Keratinocyte (primary cell): ENCODE measurements around the gene HBZ. TPM values are rescaled to one million over a fixed set of nuclear protein-coding genes. Genes with fewer than 3 reads are reported as not detected.

Source experiments
- DNase-seq: peaks from one replicate; pipeline ENCODE4 v3.0.0-alpha.2; 2011; ENCODE audit warnings: low read depth, missing footprints, low spot score
- FAIRE-seq: peaks from 2 replicates; lab custom pipeline; 2011; peaks lifted over from hg19 to GRCh38; lab: Jason Lieb, UNC
- H2AFZ ChIP-seq: 2 replicates; pipeline ENCODE4 v1.6.0; 2012; ENCODE audit warnings: low read length, control low read depth, inconsistent platforms; ENCODE audit not compliant: control insufficient read depth
- H3K27ac ChIP-seq: 2 replicates; pipeline ENCODE4 v1.5.1; 2011; ENCODE audit warnings: low read length; ENCODE audit not compliant: control insufficient read depth, insufficient read depth
- H3K27me3 ChIP-seq: 3 replicates; pipeline ENCODE4 v1.6.0; 2011; ENCODE audit warnings: low read length; ENCODE audit not compliant: control insufficient read depth, insufficient read depth; ENCODE audit errors: extremely low read depth
- H3K36me3 ChIP-seq, 2 experiments: 2 replicates in 1 of 2; 3 replicates in 1 of 2; pipeline ENCODE4 v1.5.1; 2011; ENCODE audit warnings: low read length in 2 of 2, mild to moderate bottlenecking in 1 of 2; ENCODE audit not compliant: control insufficient read depth in 2 of 2, insufficient read depth in 2 of 2; ENCODE audit errors: extremely low read depth in 1 of 2
- H3K4me1 ChIP-seq: 3 replicates; pipeline ENCODE4 v1.5.1; 2011; ENCODE audit warnings: low read length; ENCODE audit not compliant: control insufficient read depth, insufficient read depth; ENCODE audit errors: extremely low read depth
- H3K4me2 ChIP-seq: 3 replicates; pipeline ENCODE4 v1.6.0; 2011; ENCODE audit warnings: low read depth, low read length; ENCODE audit not compliant: control insufficient read depth, insufficient read depth; ENCODE audit errors: extremely low read depth
- H3K4me3 ChIP-seq, 3 experiments: fragments of 200-600 bp in 1 of 3; sonication (generic) in 1 of 3; 2 replicates in 2 of 3; 3 replicates in 1 of 3; pipeline ENCODE4 v1.5.1; 2011 to 2016; ENCODE audit warnings: low read length in 3 of 3, mild to moderate bottlenecking in 3 of 3, control low read depth in 2 of 3, inconsistent platforms in 1 of 3, low read depth in 1 of 3, mixed read lengths in 1 of 3, mixed run types in 1 of 3, moderate library complexity in 1 of 3; ENCODE audit not compliant: control insufficient read depth in 2 of 3, insufficient read depth in 2 of 3; ENCODE audit errors: extremely low read depth in 1 of 3
- H3K79me2 ChIP-seq: 2 replicates; pipeline ENCODE4 v1.6.0; 2012; ENCODE audit warnings: low read length; ENCODE audit not compliant: control insufficient read depth, insufficient read depth
- H3K9ac ChIP-seq: 3 replicates; pipeline ENCODE4 v1.6.0; 2011; ENCODE audit warnings: low read length; ENCODE audit not compliant: control insufficient read depth, insufficient read depth; ENCODE audit errors: extremely low read depth
- H3K9me1 ChIP-seq: 3 replicates; pipeline ENCODE4 v1.6.0; 2011; ENCODE audit warnings: low read length; ENCODE audit not compliant: control insufficient read depth, insufficient read depth; ENCODE audit errors: extremely low read depth
- H3K9me3 ChIP-seq: 2 replicates; pipeline ENCODE4 v1.5.1; 2012; ENCODE audit warnings: low read depth, low read length; ENCODE audit not compliant: control insufficient read depth
- H4K20me1 ChIP-seq: 3 replicates; pipeline ENCODE4 v1.6.0; 2011; ENCODE audit warnings: low read length; ENCODE audit not compliant: control insufficient read depth, insufficient read depth; ENCODE audit errors: extremely low read depth
- CTCF ChIP-seq, 3 experiments: IDR thresholded peaks in 1 of 3; conservative IDR thresholded peaks in 1 of 3; optimal IDR thresholded peaks in 1 of 3; 2 replicates in 2 of 3; 3 replicates in 1 of 3; pipeline versions ENCODE3 to v1.5.1; 2011; ENCODE audit warnings: low read length in 3 of 3, mild to moderate bottlenecking in 3 of 3, moderate library complexity in 2 of 3, control low read depth in 1 of 3, inconsistent platforms in 1 of 3; ENCODE audit not compliant: insufficient read depth in 2 of 3; ENCODE audit errors: extremely low read depth in 1 of 3
- EZH2 ChIP-seq: IDR thresholded peaks from one replicate; pipeline ENCODE4 v1.6.1; 2012; ENCODE audit warnings: inconsistent platforms, mild to moderate bottlenecking, low read length, moderate library complexity
- dilution Hi-C: fragments of 300-500 bp; cut with MboI; formaldehyde crosslinking; loops from one replicate; pipeline ENCODE4 v1.7.0; 2020; ENCODE audit warnings: low sequenced_read_pairs; ENCODE audit not compliant: extremely low pct_ligation_motif_present
- polyA plus RNA-seq, 5 experiments: library from polyadenylated mRNA; depleted of rRNA in 3 of 5; stranded (reverse) in 3 of 5; stranded (forward) in 1 of 5; unstranded in 1 of 5; fragments of >200 nt; gene quantifications; 1 replicate in 1 of 5; 2 replicates in 3 of 5; 3 replicates in 1 of 5; pipeline versions ENCODE4 v1.2.1 to v1.2.3, GENCODE V29; 2011 to 2012; ENCODE audit warnings: missing spikeins in 2 of 5, low read depth in 1 of 5, low replicate concordance in 1 of 5

The HBZ gene
- polyA plus RNA-seq, 1 donor (not counting 4 experiments of a cell fraction or from before 2014, with no cell fraction given), result not detected

- Histone ChIP-seq H3K9me3 (no peaks in the 10 kb centered on the region), H3K4me2 (no peak overlapping the region), H3K4me3 (no peak overlapping the region), H3K27me3 (no peaks in the 10 kb centered on the region), H4K20me1 (peaks cover 9% of the 10 kb centered on the region), H3K79me2 (no peaks in the 10 kb centered on the region), H3K9me1 (no peaks in the 10 kb centered on the region), H3K36me3 (peaks cover 39 to 43% of the 10 kb centered on the region in 2 experiments), H3K27ac (no peak overlapping the region), H3K4me1 (no peaks in the 10 kb centered on the region), H2AFZ (no peak overlapping the region), H3K9ac (no peak overlapping the region)
- TF ChIP-seq CTCF (optimal IDR thresholded peaks at IDR 0.05 in 1 of 3, IDR thresholded peaks at IDR 0.05 in 1 of 3, conservative IDR thresholded peaks at IDR 0.05 in 1 of 3; ENCODE audit: extremely low read depth in 1 of 3, insufficient read depth in 2 of 3, low read length in 3 of 3) (no peak), EZH2 (no peak)
- FAIRE-seq (no peak), DNase-seq (no peak)
- dilution Hi-C loops, result no loop called here
These were observed 39.4 kb downstream of the HBZ start for GRCh38 chr16:191831-192230.

DNA sequence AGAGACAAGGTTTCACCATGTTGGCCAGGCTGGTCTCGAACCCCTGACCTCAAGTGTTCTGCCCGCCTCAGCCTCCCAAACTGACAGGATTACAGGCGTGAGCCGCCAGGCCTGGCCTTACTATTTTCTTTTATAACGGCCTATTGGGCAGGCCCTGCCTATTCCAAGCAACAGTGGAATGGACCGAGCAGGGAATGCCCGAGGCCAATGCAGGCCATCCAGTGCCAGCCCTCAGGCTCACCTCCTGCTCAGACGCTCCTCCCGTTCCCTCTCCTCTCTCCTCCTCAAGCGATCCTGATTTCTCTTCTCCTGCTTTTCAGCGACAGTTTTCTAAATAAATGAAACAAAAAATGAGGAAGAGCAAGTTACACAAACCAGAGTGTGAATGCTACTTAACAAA is 40.2 kb downstream of the HBZ start:
- no peaks in the 10 kb centered on the region for H3K9me3 ChIP-seq
- H3K36me3 ChIP-seq, result peaks cover 37 to 41% of the 10 kb centered on the region in 2 experiments
- H3K4me1 ChIP-seq, result no peaks in the 10 kb centered on the region
- H2AFZ ChIP-seq, result no peak overlapping the region
- DNase-seq (no peak), FAIRE-seq (no peak)
- H3K9ac ChIP-seq, result no peak overlapping the region
- TF ChIP-seq EZH2 (no peak), CTCF (optimal IDR thresholded peaks at IDR 0.05 in 1 of 3, IDR thresholded peaks at IDR 0.05 in 1 of 3, conservative IDR thresholded peaks at IDR 0.05 in 1 of 3; ENCODE audit: extremely low read depth in 1 of 3, insufficient read depth in 2 of 3, low read length in 3 of 3) (no peak)
- H4K20me1 ChIP-seq, result peaks cover 9% of the 10 kb centered on the region
- H3K27ac ChIP-seq, result no peak overlapping the region
- H3K27me3 ChIP-seq, result no peaks in the 10 kb centered on the region
- no peak overlapping the region for H3K4me2 ChIP-seq
- H3K79me2 ChIP-seq, result peaks cover 2% of the 10 kb centered on the region
- no peaks in the 10 kb centered on the region for H3K9me1 ChIP-seq
- dilution Hi-C loops, result no loop called here
- H3K4me3 ChIP-seq, result no peak overlapping the region
